Mononuclear cell (primary cell): ENCODE results near the gene GAGE12G. TPM values are rescaled to one million over a fixed set of nuclear protein-coding genes. Genes with fewer than 3 reads are reported as not detected.
"Not testable (repeated sequence)": the region's sequence is repeated elsewhere in the genome, so short reads cannot be mapped to it uniquely, and the experiment has no call there.

Experiments used
- H3K27me3 ChIP-seq: 2 replicates; pipeline ENCODE4 v1.6.0; 2011; ENCODE audit warnings: low read length, control low read depth; ENCODE audit not compliant: insufficient read depth
- H3K4me1 ChIP-seq: 2 replicates; pipeline ENCODE4 v1.5.1; 2011; ENCODE audit warnings: mild to moderate bottlenecking, low read length, control low read depth; ENCODE audit not compliant: insufficient read depth
- H3K4me3 ChIP-seq: 2 replicates; pipeline ENCODE4 v1.5.1; 2011; ENCODE audit warnings: mild to moderate bottlenecking, low read length, moderate library complexity
- H3K9me3 ChIP-seq: 2 replicates; pipeline ENCODE4 v1.5.1; 2011; ENCODE audit warnings: low read depth, mild to moderate bottlenecking, control low read depth, low read length
- total RNA-seq: library from RNA; depleted of rRNA; stranded (reverse); fragments of >200 nt; gene quantifications from one replicate; pipeline ENCODE4 v1.2.3, GENCODE V29; 2012

The GAGE12G gene
- total RNA-seq: not detected

GRCh38 chrX:49570100-49570499, at the start of gene GAGE12G:
GAGE12G (plus strand) TSS chrX:49570400; CDS start chrX:49571555, 1,155 bp downstream.
- not testable (repeated sequence) for H3K27me3 ChIP-seq, H3K4me1 ChIP-seq, H3K9me3 ChIP-seq, H3K4me3 ChIP-seq

GRCh38 chrX:49531877-49532276, 38.3 kb upstream of the GAGE12G start, which contains the start of gene GAGE12C:
GAGE12C (plus strand) TSS chrX:49532177; CDS start chrX:49533332, 1,155 bp downstream.
- not testable (repeated sequence) for H3K4me3 ChIP-seq, H3K27me3 ChIP-seq

GRCh38 chrX:49541433-49541832, 28.8 kb upstream of the GAGE12G start, which contains the start of gene GAGE12D:
GAGE12D (plus strand) TSS chrX:49541733; CDS start chrX:49542888, 1,155 bp downstream.
- H3K4me1 ChIP-seq, H3K9me3 ChIP-seq, H3K4me3 ChIP-seq, H3K27me3 ChIP-seq: not testable (repeated sequence)

More at GRCh38 chrX:49531877-49532276, 38.3 kb upstream of the GAGE12G start, which contains the start of gene GAGE12C:
- not testable (repeated sequence) for H3K9me3 ChIP-seq, H3K4me1 ChIP-seq

GRCh38 chrX:49550989-49551388, 19.2 kb upstream of the GAGE12G start, which contains the start of gene GAGE12E:
GAGE12E (plus strand) TSS chrX:49551289; CDS start chrX:49552444, 1,155 bp downstream.
- H3K4me1 ChIP-seq, H3K4me3 ChIP-seq, H3K9me3 ChIP-seq, H3K27me3 ChIP-seq: not testable (repeated sequence)

GRCh38 chrX:49560542-49560941, 9.7 kb upstream of the GAGE12G start, which contains the start of gene GAGE12F:
GAGE12F (plus strand) TSS chrX:49560842; CDS start chrX:49561997, 1,155 bp downstream.
- not testable (repeated sequence) for H3K4me1 ChIP-seq, H3K9me3 ChIP-seq, H3K27me3 ChIP-seq, H3K4me3 ChIP-seq

- not testable (repeated sequence) for H3K9me3 ChIP-seq, H3K27me3 ChIP-seq, H3K4me3 ChIP-seq, H3K4me1 ChIP-seq
Measured at GRCh38 chrX:49568728-49569127, 1.5 kb upstream of the GAGE12G start.

- not testable (repeated sequence) for H3K4me3 ChIP-seq, H3K27me3 ChIP-seq, H3K4me1 ChIP-seq, H3K9me3 ChIP-seq
Measured at GRCh38 chrX:49569152-49569551, 1.0 kb upstream of the GAGE12G start.

- H3K27me3 ChIP-seq, H3K4me1 ChIP-seq, H3K4me3 ChIP-seq, H3K9me3 ChIP-seq: not testable (repeated sequence)
Measured at GRCh38 chrX:49579649-49580048, 9.4 kb downstream of the GAGE12G start, which contains the start of gene GAGE12H. GAGE12H (plus strand) TSS chrX:49579949; CDS start chrX:49581104, 1,155 bp downstream.

- not testable (repeated sequence) for H3K9me3 ChIP-seq, H3K4me3 ChIP-seq
Measured at GRCh38 chrX:49589196-49589595, 19.0 kb downstream of the GAGE12G start, which contains the start of gene GAGE2A. GAGE2A (plus strand) TSS chrX:49589496; CDS start chrX:49590651, 1,155 bp downstream.

GRCh38 chrX:49589769-49590478, 19.7 kb downstream of the GAGE12G start:
- H3K4me3 ChIP-seq, H3K27me3 ChIP-seq, H3K4me1 ChIP-seq, H3K9me3 ChIP-seq: not testable (repeated sequence)

More at GRCh38 chrX:49589196-49589595, 19.0 kb downstream of the GAGE12G start, which contains the start of gene GAGE2A:
- H3K27me3 ChIP-seq, H3K4me1 ChIP-seq: not testable (repeated sequence)

GRCh38 chrX:49590488-49590887, 20.3 kb downstream of the GAGE12G start:
- not testable (repeated sequence) for H3K9me3 ChIP-seq, H3K4me3 ChIP-seq, H3K4me1 ChIP-seq, H3K27me3 ChIP-seq

- not testable (repeated sequence) for H3K9me3 ChIP-seq, H3K27me3 ChIP-seq, H3K4me1 ChIP-seq, H3K4me3 ChIP-seq
Measured at GRCh38 chrX:49598720-49599119, 28.5 kb downstream of the GAGE12G start, which contains the start of gene GAGE1. GAGE1 (plus strand) TSS chrX:49599020; CDS start chrX:49600175, 1,155 bp downstream.

GRCh38 chrX:49610718-49611310, 40.6 kb downstream of the GAGE12G start:
- Histone ChIP-seq H3K27me3 (no peaks in the 10 kb centered on the region), H3K4me3 (no peak overlapping the region), H3K9me3 (no peaks in the 10 kb centered on the region), H3K4me1 (no peaks in the 10 kb centered on the region)

- H3K27me3 ChIP-seq: no peaks in the 10 kb centered on the region
- H3K4me3 ChIP-seq: no peak overlapping the region
- no peaks in the 10 kb centered on the region for H3K4me1 ChIP-seq
- H3K9me3 ChIP-seq: no peaks in the 10 kb centered on the region
Measured at GRCh38 chrX:49618574-49618973, 48.4 kb downstream of the GAGE12G start.
